ENCODE results near the gene MYO18A. TPM values are rescaled to one million over a fixed set of nuclear protein-coding genes. Genes with fewer than 3 reads are reported as not detected.

MYO18A gene
- total RNA-seq, 1 donor from 2014 or later: 11.6 TPM

DNA sequence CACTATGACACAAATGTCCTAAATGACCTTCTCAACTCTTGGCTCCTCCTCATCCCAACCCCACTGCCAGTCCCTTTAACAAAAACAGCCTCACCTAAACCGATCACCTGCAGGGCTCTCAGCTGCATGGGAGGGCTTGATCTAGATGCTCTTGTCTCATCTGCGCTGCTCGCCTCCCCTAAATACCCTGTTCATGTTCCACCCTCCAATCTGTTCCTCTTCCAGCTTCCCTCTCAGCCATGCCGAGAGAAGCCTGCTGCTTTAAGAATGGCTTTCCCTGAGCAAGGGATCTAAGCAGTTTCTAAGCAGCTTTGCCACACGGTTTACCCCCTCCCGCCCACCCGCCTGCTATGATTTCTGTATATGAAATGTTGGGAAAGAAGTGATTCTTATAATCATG, 113.6 kb downstream of the MYO18A start:
- Histone ChIP-seq H3K27me3 (no peaks in the 10 kb centered on the region), H3K4me1 (peaks cover 24% of the 10 kb centered on the region), H3K36me3 (no peaks in the 10 kb centered on the region), H4K20me1 (ENCODE audit: low read depth) (no peaks in the 10 kb centered on the region), H3K9ac (no peak overlapping the region), H3K4me3 (no peak overlapping the region), H3K79me2 (ENCODE audit: low read depth) (no peaks in the 10 kb centered on the region), H3F3A (ENCODE audit: low read depth) (peaks cover 29% of the 10 kb centered on the region), H3K27ac (no peak overlapping the region), H3K9me3 (ENCODE audit: low read depth) (no peaks in the 10 kb centered on the region), H2AFZ (replicated peaks) (no peak overlapping the region), H3K4me2 (no peak overlapping the region)
- DNase-seq (ENCODE audit: low spot score): no peak
- Mint-ChIP-seq H3K27me3 (ENCODE audit: insufficient read depth, low read depth) (peaks cover 19% of the 10 kb centered on the region), H3K4me1 (peaks cover 33% of the 10 kb centered on the region), H3K36me3 (no peaks in the 10 kb centered on the region), H3K27ac (no peak overlapping the region), H3K4me3 (no peak overlapping the region), H3K9me3 (no peaks in the 10 kb centered on the region)
- TF ChIP-seq EZH2phosphoT487 (IDR thresholded peaks at IDR 0.05) (no peak), EZH2 (IDR thresholded peaks at IDR 0.05) (no peak)
- TF ChIP-seq, protein P1, sequence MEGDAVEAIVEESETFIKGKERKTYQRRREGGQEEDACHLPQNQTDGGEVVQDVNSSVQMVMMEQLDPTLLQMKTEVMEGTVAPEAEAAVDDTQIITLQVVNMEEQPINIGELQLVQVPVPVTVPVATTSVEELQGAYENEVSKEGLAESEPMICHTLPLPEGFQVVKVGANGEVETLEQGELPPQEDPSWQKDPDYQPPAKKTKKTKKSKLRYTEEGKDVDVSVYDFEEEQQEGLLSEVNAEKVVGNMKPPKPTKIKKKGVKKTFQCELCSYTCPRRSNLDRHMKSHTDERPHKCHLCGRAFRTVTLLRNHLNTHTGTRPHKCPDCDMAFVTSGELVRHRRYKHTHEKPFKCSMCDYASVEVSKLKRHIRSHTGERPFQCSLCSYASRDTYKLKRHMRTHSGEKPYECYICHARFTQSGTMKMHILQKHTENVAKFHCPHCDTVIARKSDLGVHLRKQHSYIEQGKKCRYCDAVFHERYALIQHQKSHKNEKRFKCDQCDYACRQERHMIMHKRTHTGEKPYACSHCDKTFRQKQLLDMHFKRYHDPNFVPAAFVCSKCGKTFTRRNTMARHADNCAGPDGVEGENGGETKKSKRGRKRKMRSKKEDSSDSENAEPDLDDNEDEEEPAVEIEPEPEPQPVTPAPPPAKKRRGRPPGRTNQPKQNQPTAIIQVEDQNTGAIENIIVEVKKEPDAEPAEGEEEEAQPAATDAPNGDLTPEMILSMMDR (IDR thresholded peaks at IDR 0.05): no peak

DNA sequence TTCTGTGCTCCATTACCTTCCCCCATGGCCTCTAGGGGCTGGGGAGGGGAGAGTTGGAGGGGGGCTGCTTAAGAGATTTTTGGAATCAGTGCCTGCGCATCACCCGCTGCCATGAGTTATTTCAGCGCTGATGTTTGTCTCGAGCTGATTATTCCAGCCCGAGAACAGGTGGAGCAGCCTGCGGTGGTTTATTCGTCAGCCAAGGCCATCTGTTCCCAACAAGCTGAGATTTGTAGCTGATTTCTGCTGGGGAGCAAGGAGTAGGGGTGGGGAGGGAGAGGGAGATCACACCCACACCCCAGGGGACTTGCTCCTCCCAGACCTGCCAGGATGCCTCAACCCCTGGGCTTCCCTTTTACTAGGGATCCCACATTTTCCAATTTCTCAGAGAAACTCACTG, 114.2 kb downstream of the MYO18A start:
- H3K9ac ChIP-seq: no peak overlapping the region
- H3K4me3 Mint-ChIP-seq: no peak overlapping the region
- no peak overlapping the region for H3K4me3 ChIP-seq
- H3K27me3 ChIP-seq: no peaks in the 10 kb centered on the region
- no peaks in the 10 kb centered on the region for H3K9me3 Mint-ChIP-seq
- no peak for DNase-seq (ENCODE audit: low spot score)
- H3K4me1 ChIP-seq: peaks cover 26% of the 10 kb centered on the region
- H3K36me3 Mint-ChIP-seq: no peaks in the 10 kb centered on the region
- no peaks in the 10 kb centered on the region for H3K36me3 ChIP-seq
- peaks cover 39% of the 10 kb centered on the region for H3K4me1 Mint-ChIP-seq
- H2AFZ ChIP-seq (replicated peaks): no peak overlapping the region
- H3K27ac Mint-ChIP-seq: no peak overlapping the region
- H3K27me3 Mint-ChIP-seq (ENCODE audit: insufficient read depth, low read depth): peaks cover 19% of the 10 kb centered on the region
- H4K20me1 ChIP-seq (ENCODE audit: low read depth): no peaks in the 10 kb centered on the region
- H3F3A ChIP-seq (ENCODE audit: low read depth): peaks cover 32% of the 10 kb centered on the region
- H3K4me2 ChIP-seq: no peak overlapping the region
- no peaks in the 10 kb centered on the region for H3K9me3 ChIP-seq (ENCODE audit: low read depth)
- H3K27ac ChIP-seq: no peak overlapping the region
- H3K79me2 ChIP-seq (ENCODE audit: low read depth): no peaks in the 10 kb centered on the region
- TF ChIP-seq EZH2phosphoT487 (IDR thresholded peaks at IDR 0.05): no peak
- TF ChIP-seq EZH2 (IDR thresholded peaks at IDR 0.05): no peak
- TF ChIP-seq, protein P1 (IDR thresholded peaks at IDR 0.05): no peak

DNA sequence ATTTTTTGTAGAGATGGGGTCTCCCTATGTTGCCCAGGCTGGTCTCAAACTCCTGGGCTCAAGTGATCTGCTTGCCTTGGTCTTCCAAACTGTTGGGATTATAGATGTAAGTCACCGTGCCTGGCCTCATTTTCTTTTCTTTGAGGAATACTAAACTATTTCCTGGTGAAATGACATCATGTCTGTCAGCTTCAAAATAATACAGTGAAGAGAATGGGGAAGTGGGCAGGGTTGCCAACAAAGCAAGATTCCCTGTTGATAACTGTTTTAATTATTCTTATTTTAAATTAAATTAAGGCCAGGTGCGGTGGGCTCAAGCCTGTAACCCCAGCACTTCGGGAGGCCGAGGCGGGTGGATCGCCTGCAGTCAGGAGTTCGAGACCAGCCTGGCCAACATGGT, 116.2 kb downstream of the MYO18A start:
- Mint-ChIP-seq H3K27me3 (ENCODE audit: insufficient read depth, low read depth) (peaks cover 25% of the 10 kb centered on the region), H3K27ac (no peak overlapping the region), H3K4me1 (peaks cover 45% of the 10 kb centered on the region), H3K9me3 (no peaks in the 10 kb centered on the region), H3K36me3 (no peaks in the 10 kb centered on the region), H3K4me3 (no peak overlapping the region)
- H3F3A ChIP-seq (ENCODE audit: low read depth): peaks cover 23% of the 10 kb centered on the region
- no peak overlapping the region for H3K4me2 ChIP-seq
- H3K4me3 ChIP-seq: no peak overlapping the region
- H2AFZ ChIP-seq (replicated peaks): no peak overlapping the region
- no peaks in the 10 kb centered on the region for H3K9me3 ChIP-seq (ENCODE audit: low read depth)
- H4K20me1 ChIP-seq (ENCODE audit: low read depth): no peaks in the 10 kb centered on the region
- H3K79me2 ChIP-seq (ENCODE audit: low read depth): no peaks in the 10 kb centered on the region
- no peaks in the 10 kb centered on the region for H3K27me3 ChIP-seq
- DNase-seq (ENCODE audit: low spot score): no peak
- H3K36me3 ChIP-seq: no peaks in the 10 kb centered on the region
- H3K4me1 ChIP-seq: peaks cover 25% of the 10 kb centered on the region
- TF ChIP-seq, protein P1 (IDR thresholded peaks at IDR 0.05): no peak
- TF ChIP-seq EZH2phosphoT487 (IDR thresholded peaks at IDR 0.05) (no peak), EZH2 (IDR thresholded peaks at IDR 0.05) (no peak)
- H3K9ac ChIP-seq: no peak overlapping the region
- no peak overlapping the region for H3K27ac ChIP-seq
